ENCODE results near the gene RPL29. TPM values are rescaled to one million over a fixed set of nuclear protein-coding genes. Genes with fewer than 3 reads are reported as not detected.

Gene RPL29
- polyA plus RNA-seq, 4 donors, result 2,279 to 2,521 (median 2,399) TPM

DNA sequence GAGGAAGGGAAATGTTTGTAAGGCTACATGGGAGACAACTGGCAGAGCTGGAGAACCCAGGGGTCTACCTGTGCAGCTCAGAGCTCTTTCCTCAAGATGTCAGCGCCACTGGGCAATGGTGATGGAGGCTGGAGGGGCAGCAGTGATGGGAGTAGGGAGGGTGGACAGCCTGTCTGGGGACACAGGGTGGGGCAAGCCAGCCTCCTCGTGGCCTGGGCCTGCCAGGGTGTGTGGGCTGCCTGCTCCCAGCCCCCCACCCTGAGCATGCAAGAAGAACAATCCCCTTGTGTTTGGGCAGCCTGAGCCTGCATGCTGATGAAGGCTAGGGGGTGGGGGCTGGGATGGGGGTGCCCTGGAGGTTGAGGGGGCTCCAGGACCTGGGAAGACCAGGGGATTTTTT lies 29.7 kb downstream of the RPL29 start:
- H3K27ac ChIP-seq (ENCODE audit: low read depth in 1 of 3, low read length in 2 of 3), result no peak overlapping the region

DNA sequence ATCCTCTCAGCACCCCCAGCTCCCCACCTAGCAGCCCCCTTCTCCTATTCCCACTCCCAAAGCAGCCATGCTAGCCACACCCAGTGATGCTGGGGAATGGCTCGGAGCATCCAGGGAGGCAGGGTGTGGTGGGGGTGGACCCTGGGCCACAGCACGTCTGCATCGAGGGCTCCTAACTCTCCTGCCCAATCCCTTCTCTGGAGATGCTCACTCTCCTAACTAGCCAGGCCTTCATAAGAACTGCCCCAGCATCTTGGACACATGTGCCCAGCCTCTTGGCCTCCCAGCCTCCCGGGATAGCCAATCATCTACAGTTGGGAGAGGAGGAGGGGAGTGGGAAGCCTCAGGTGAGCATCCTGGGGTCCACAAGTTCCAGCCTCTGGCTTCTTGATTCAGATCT lies 31.2 kb downstream of the RPL29 start:
- peaks cover 0 to 41% (median 4%) of the 10 kb centered on the region in 3 donors for H3K4me1 ChIP-seq (ENCODE audit: control insufficient read depth in 3 of 3, insufficient read depth in 2 of 3, low read depth in 1 of 3, low read length in 2 of 3)
- H3K36me3 ChIP-seq (ENCODE audit: control insufficient read depth in 3 of 3, insufficient read depth in 2 of 3, low read depth in 1 of 3, low read length in 3 of 3), result peaks cover 0 to 21% (median 0%) of the 10 kb centered on the region in 3 donors
- no peak overlapping the region for H3K4me3 ChIP-seq (ENCODE audit: low read depth in 1 of 3, low read length in 3 of 3)
- H3K9me3 ChIP-seq (ENCODE audit: control insufficient read depth in 2 of 2, insufficient read depth in 1 of 2, low read depth in 1 of 2, low read length in 1 of 2), result no peaks in the 10 kb centered on the region
- 73 to 81% (median 77%) methylated on average over 4 of the region's 4 CpGs for WGBS, 3 donors
- H3K27ac ChIP-seq (ENCODE audit: low read depth in 1 of 3, low read length in 2 of 3), result no peak overlapping the region
- H3K27me3 ChIP-seq (ENCODE audit: control insufficient read depth in 3 of 3, insufficient read depth in 3 of 3, low read length in 3 of 3), result no peaks in the 10 kb centered on the region
- FAIRE-seq, result no peak
- DNase-seq, result no peak

More for the DNA sequence above, 29.7 kb downstream of the RPL29 start:
- no peak for FAIRE-seq
- DNase-seq, result no peak
- Histone ChIP-seq H3K4me1 (ENCODE audit: control insufficient read depth in 3 of 3, insufficient read depth in 2 of 3, low read depth in 1 of 3, low read length in 2 of 3) (peaks cover 0 to 40% (median 4%) of the 10 kb centered on the region in 3 donors), H3K27me3 (ENCODE audit: control insufficient read depth in 3 of 3, insufficient read depth in 3 of 3, low read length in 3 of 3) (no peaks in the 10 kb centered on the region), H3K4me3 (ENCODE audit: low read depth in 1 of 3, low read length in 3 of 3) (no peak overlapping the region), H3K36me3 (ENCODE audit: control insufficient read depth in 3 of 3, insufficient read depth in 2 of 3, low read depth in 1 of 3, low read length in 3 of 3) (peaks cover 0 to 22% (median 0%) of the 10 kb centered on the region in 3 donors), H3K9me3 (ENCODE audit: control insufficient read depth in 2 of 2, insufficient read depth in 1 of 2, low read depth in 1 of 2, low read length in 1 of 2) (no peaks in the 10 kb centered on the region)
- 63 to 80% (median 69%) methylated on average over 2 of the region's 2 CpGs for WGBS, 3 donors

DNA sequence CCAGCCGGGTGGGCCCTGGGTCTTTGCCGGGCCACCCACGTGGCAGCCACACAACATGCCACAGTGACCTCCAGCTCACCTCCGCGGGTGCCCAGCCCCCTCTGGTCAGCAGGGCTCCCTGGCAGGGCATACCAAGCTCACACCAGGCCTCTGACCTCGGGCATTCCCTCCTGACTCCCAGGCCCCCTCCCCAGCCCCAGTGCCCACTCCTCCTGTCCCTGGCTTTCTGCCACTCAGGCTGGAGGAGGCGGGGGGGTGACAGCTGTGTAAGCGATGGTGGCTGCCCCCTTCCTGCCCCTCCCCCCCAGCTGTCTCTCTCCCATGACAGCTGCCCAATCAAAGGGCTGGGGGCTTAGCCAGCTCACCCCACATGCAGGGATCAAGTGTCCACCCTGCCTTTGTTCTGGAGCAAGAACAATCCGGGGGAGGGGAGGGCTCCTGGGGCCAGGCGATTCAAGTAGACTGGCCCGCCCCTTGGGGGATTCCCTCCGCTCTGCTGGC lies 31.7 kb downstream of the RPL29 start:
- DNase-seq (no peak), FAIRE-seq (no peak)
- Histone ChIP-seq H3K27me3 (ENCODE audit: control insufficient read depth in 3 of 3, insufficient read depth in 3 of 3, low read length in 3 of 3) (no peaks in the 10 kb centered on the region), H3K4me3 (ENCODE audit: low read depth in 1 of 3, low read length in 3 of 3) (no peak overlapping the region), H3K4me1 (ENCODE audit: control insufficient read depth in 3 of 3, insufficient read depth in 2 of 3, low read depth in 1 of 3, low read length in 2 of 3) (peaks cover 0 to 41% (median 4%) of the 10 kb centered on the region in 3 donors), H3K36me3 (ENCODE audit: control insufficient read depth in 3 of 3, insufficient read depth in 2 of 3, low read depth in 1 of 3, low read length in 3 of 3) (peaks cover 0 to 22% (median 0%) of the 10 kb centered on the region in 3 donors), H3K27ac (ENCODE audit: low read depth in 1 of 3, low read length in 2 of 3) (no peak overlapping the region), H3K9me3 (ENCODE audit: control insufficient read depth in 2 of 2, insufficient read depth in 1 of 2, low read depth in 1 of 2, low read length in 1 of 2) (no peaks in the 10 kb centered on the region)
- 75 to 85% (median 80%) methylated on average over 12 of the region's 12 CpGs for WGBS, 3 donors

DNA sequence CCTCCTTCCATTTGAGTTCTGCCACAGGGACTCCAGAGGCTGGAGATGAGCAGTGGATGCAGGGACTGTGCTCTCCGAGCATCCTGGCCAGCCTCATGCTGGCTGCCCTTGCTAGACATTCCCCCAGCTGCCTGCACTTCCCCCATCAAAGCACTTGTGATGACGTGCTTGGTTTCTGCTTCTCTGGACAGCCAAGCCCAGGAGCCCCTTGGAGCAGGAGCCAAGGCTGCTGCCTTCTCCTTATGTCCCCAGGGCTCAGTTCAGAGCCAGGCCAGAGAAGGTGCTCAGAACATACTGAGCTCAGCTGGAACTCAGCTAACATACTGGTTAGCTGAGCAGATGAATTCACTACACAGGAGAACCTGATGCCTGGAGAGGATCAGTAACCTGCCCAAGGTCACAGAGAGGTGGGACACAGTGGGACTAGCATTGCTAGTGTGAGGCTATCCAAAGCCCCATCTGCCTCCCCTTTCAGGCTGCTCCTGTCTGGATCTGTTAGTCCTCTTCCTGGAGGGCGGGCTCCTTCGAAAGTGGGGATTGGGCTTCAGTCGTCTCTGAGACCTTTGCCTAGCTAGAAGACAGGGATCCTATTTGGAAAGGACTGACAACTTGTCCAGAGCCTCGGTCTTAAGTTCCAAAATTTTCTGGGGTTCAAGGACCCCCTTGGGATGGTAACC lies 32.7 kb downstream of the RPL29 start:
- FAIRE-seq (no peak), DNase-seq (no peak)
- Histone ChIP-seq H3K9me3 (ENCODE audit: control insufficient read depth in 2 of 2, insufficient read depth in 1 of 2, low read depth in 1 of 2, low read length in 1 of 2) (no peaks in the 10 kb centered on the region), H3K27ac (ENCODE audit: low read depth in 1 of 3, low read length in 2 of 3) (no peak overlapping the region), H3K4me3 (ENCODE audit: low read depth in 1 of 3, low read length in 3 of 3) (no peak overlapping the region), H3K27me3 (ENCODE audit: control insufficient read depth in 3 of 3, insufficient read depth in 3 of 3, low read length in 3 of 3) (no peaks in the 10 kb centered on the region), H3K36me3 (ENCODE audit: control insufficient read depth in 3 of 3, insufficient read depth in 2 of 3, low read depth in 1 of 3, low read length in 3 of 3) (peaks cover 0 to 27% (median 2%) of the 10 kb centered on the region in 3 donors), H3K4me1 (ENCODE audit: control insufficient read depth in 3 of 3, insufficient read depth in 2 of 3, low read depth in 1 of 3, low read length in 2 of 3) (peaks cover 0 to 34% (median 0%) of the 10 kb centered on the region in 3 donors)
- WGBS, 3 donors, result 74 to 88% (median 88%) methylated on average over 6 of the region's 6 CpGs

DNA sequence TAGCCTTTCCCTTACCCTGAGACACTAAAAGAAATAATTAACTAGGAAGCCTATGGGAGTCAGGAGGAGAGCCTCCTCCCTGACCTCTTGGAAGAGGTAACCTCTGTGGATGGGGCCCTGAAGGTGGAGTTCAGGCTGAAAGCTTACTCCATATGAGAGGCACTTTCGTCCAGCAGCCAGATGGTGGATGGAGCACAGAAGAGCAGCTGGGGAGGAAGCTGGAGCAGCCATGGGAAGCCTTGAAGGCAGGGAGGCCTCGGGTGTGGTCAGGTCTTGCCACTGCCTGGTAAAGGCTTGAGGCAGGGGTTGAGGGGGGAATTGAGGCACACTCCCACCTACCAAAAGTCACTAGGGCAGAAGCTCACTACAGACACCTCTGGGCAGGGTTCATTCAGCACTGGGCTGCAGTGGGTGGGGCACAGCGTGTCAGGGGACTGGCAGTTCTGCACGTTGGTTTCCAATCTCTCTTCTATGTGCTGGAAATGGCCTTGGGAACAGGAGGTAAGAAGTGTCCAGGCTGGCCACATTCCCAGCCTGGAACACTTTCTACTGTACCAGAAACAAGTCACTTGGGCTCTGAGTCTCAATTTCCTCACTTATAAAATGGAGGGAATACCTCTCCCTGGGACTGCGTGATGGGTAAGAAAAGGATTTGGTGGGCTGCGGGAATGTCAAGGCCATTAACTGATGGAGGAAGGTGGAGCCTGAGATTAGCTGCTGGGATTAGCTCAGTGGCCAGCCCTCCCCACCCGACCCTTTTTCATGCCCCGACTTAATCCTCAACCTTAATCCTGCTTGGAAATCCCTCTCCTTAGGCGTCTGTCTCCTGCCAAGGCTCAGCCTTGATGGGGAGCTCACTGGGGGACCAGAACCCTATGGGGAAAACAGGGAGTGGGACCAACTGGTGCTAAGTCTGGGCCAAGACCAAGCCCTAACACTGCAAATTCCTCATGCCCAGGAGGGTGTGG lies 33.8 kb downstream of the RPL29 start:
- DNase-seq (peak in 1 of 2 donors; percentile 54), FAIRE-seq (no peak)
- no peaks in the 10 kb centered on the region for H3K9me3 ChIP-seq (ENCODE audit: control insufficient read depth in 2 of 2, insufficient read depth in 1 of 2, low read depth in 1 of 2, low read length in 1 of 2)
- peaks cover 0 to 31% (median 0%) of the 10 kb centered on the region in 3 donors for H3K4me1 ChIP-seq (ENCODE audit: control insufficient read depth in 3 of 3, insufficient read depth in 2 of 3, low read depth in 1 of 3, low read length in 2 of 3)
- H3K27ac ChIP-seq (ENCODE audit: low read depth in 1 of 3, low read length in 2 of 3), result no peak overlapping the region
- WGBS, 3 donors, result 61 to 66% (median 65%) methylated on average over 9 of the region's 9 CpGs
- peaks cover 0 to under 1% (median 0%) of the 10 kb centered on the region in 3 donors for H3K27me3 ChIP-seq (ENCODE audit: control insufficient read depth in 3 of 3, insufficient read depth in 3 of 3, low read length in 3 of 3)
- H3K36me3 ChIP-seq (ENCODE audit: control insufficient read depth in 3 of 3, insufficient read depth in 2 of 3, low read depth in 1 of 3, low read length in 3 of 3), result peaks cover 0 to 35% (median 2%) of the 10 kb centered on the region in 3 donors
- no peak overlapping the region for H3K4me3 ChIP-seq (ENCODE audit: low read depth in 1 of 3, low read length in 3 of 3)

DNA sequence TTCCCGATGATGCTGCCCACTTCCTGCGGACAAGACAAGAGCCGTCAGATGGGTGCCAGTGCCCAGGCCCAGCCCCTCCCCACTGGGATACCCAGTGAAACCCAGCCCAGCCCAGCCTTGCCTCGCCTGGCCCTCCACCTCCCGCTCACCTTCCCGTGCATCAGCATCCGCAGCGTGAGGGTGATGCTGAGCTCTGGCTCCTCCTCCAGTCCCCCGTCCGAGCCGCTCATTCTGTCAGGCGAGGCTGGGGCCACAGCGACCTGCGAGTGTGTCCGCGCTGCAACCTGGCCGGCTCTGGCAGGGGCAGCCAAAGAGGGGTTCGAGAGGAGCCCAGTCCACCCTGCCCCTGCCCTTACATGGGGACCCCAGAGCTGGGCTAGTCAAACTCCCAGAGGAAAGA lies 34.7 kb downstream of the RPL29 start:
- 91 to 93% (median 91%) methylated on average over 18 of the region's 18 CpGs for WGBS, 3 donors
- H3K27ac ChIP-seq (ENCODE audit: low read depth in 1 of 3, low read length in 2 of 3), result no peak overlapping the region
- no peak for FAIRE-seq

DNA sequence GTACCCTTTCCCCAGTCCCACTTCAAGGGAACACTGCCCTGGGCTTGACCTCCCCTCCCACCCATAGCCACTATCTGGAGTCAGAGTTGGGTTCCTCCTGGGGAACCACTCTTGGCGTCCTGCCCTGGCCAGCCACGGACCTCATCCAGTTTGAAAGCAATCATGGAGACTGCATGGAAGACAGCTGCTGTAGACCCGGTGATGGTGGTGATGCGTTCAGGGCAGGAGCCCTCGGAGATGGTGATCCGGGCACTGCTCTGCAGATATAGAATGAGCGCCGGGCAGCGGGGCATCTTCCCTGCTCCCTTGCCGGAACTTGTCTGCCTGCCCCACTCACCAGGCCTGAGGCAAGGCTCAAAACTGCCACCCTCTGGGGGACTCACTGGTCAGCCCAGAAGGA lies 35.3 kb downstream of the RPL29 start:
- DNase-seq, result no peak
- Histone ChIP-seq H3K27ac (ENCODE audit: low read depth in 1 of 3, low read length in 2 of 3) (no peak overlapping the region), H3K27me3 (ENCODE audit: control insufficient read depth in 3 of 3, insufficient read depth in 3 of 3, low read length in 3 of 3) (peaks cover 0 to 9% (median under 1%) of the 10 kb centered on the region in 3 donors), H3K4me1 (ENCODE audit: control insufficient read depth in 3 of 3, insufficient read depth in 2 of 3, low read depth in 1 of 3, low read length in 2 of 3) (peaks cover 0 to 25% (median 6%) of the 10 kb centered on the region in 3 donors), H3K36me3 (ENCODE audit: control insufficient read depth in 3 of 3, insufficient read depth in 2 of 3, low read depth in 1 of 3, low read length in 3 of 3) (peaks cover 0 to 36% (median 2%) of the 10 kb centered on the region in 3 donors), H3K9me3 (ENCODE audit: control insufficient read depth in 2 of 2, insufficient read depth in 1 of 2, low read depth in 1 of 2, low read length in 1 of 2) (peaks cover 0 to 2% of the 10 kb centered on the region in 2 donors), H3K4me3 (ENCODE audit: low read depth in 1 of 3, low read length in 3 of 3) (no peak overlapping the region)
- WGBS, 3 donors, result 81 to 91% (median 91%) methylated on average over 10 of the region's 10 CpGs
- FAIRE-seq, result no peak

More for the DNA sequence above, 34.7 kb downstream of the RPL29 start:
- no peak for DNase-seq
- H3K27me3 ChIP-seq (ENCODE audit: control insufficient read depth in 3 of 3, insufficient read depth in 3 of 3, low read length in 3 of 3), result peaks cover 0 to 7% (median 0%) of the 10 kb centered on the region in 3 donors
- H3K4me1 ChIP-seq (ENCODE audit: control insufficient read depth in 3 of 3, insufficient read depth in 2 of 3, low read depth in 1 of 3, low read length in 2 of 3), result peaks cover 0 to 28% (median 3%) of the 10 kb centered on the region in 3 donors
- no peak overlapping the region for H3K4me3 ChIP-seq (ENCODE audit: low read depth in 1 of 3, low read length in 3 of 3)
- H3K9me3 ChIP-seq (ENCODE audit: control insufficient read depth in 2 of 2, insufficient read depth in 1 of 2, low read depth in 1 of 2, low read length in 1 of 2), result no peaks in the 10 kb centered on the region
- peaks cover 0 to 36% (median 2%) of the 10 kb centered on the region in 3 donors for H3K36me3 ChIP-seq (ENCODE audit: control insufficient read depth in 3 of 3, insufficient read depth in 2 of 3, low read depth in 1 of 3, low read length in 3 of 3)

DNA sequence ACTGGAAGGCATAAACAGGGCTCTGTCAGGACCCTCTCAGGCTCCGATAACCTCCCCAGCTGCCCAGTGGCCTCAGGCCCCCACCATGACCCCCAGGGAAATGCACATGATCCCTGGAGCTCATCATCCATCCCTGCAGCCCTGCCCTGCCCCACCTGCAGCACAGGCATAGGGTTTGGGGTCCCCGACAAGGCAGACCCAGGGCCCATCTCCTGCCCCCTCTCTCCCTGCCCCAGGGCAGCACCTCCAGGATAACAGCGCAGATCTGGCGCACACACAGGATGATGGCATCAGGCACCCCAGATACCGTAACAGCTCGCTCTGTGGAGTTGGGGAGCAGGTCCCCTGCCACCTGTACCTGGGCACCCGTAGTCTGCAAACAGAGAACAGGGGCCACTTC lies 36.0 kb downstream of the RPL29 start:
- peaks cover 0 to 16% (median 3%) of the 10 kb centered on the region in 3 donors for H3K27me3 ChIP-seq (ENCODE audit: control insufficient read depth in 3 of 3, insufficient read depth in 3 of 3, low read length in 3 of 3)
- FAIRE-seq, result no peak
- no peak overlapping the region for H3K4me3 ChIP-seq (ENCODE audit: low read depth in 1 of 3, low read length in 3 of 3)
- 93 to 98% (median 94%) methylated on average over 6 to 7 of the region's 7 CpGs for WGBS, 3 donors
- DNase-seq, result no peak
- peaks cover 0 to 25% (median 7%) of the 10 kb centered on the region in 3 donors for H3K4me1 ChIP-seq (ENCODE audit: control insufficient read depth in 3 of 3, insufficient read depth in 2 of 3, low read depth in 1 of 3, low read length in 2 of 3)
- peaks cover 0 to 4% of the 10 kb centered on the region in 2 donors for H3K9me3 ChIP-seq (ENCODE audit: control insufficient read depth in 2 of 2, insufficient read depth in 1 of 2, low read depth in 1 of 2, low read length in 1 of 2)
- peaks cover 0 to 36% (median 2%) of the 10 kb centered on the region in 3 donors for H3K36me3 ChIP-seq (ENCODE audit: control insufficient read depth in 3 of 3, insufficient read depth in 2 of 3, low read depth in 1 of 3, low read length in 3 of 3)
- no peak overlapping the region for H3K27ac ChIP-seq (ENCODE audit: low read depth in 1 of 3, low read length in 2 of 3)

Measured in small intestine (tissue), 7 donors.